Thyroid gland (tissue), 4 donors: ENCODE results near the gene ASB15. TPM values are rescaled to one million over a fixed set of nuclear protein-coding genes. Genes with fewer than 3 reads are reported as not detected.

Experiments used
- DNase-seq, 2 donors: peaks; one replicate each; pipeline ENCODE4 v3.0.0-alpha.2; 2019
- H3K27ac ChIP-seq, 3 donors: fragments of 200-600 bp; sonication (generic); 1 replicate in 2 of 3; 2 replicates in 1 of 3; pipeline ENCODE4 v1.5.1; 2016 to 2019; ENCODE audit warnings: mild to moderate bottlenecking in 1 of 3, moderate library complexity in 1 of 3
- H3K27me3 ChIP-seq: fragments of 200-600 bp; sonication (generic); one replicate; pipeline ENCODE4 v1.5.1; 2019
- H3K36me3 ChIP-seq, 2 donors: fragments of 200-600 bp; sonication (generic); one replicate each; pipeline ENCODE4 v1.5.1; 2016 to 2019
- H3K4me1 ChIP-seq, 2 donors: fragments of 200-600 bp; sonication (generic); one replicate each; pipeline ENCODE4 v1.5.1; 2017 to 2019
- H3K4me3 ChIP-seq, 3 donors: fragments of 200-600 bp; sonication (generic); replicated peaks in 1 of 3; 1 replicate in 2 of 3; 2 replicates in 1 of 3; pipeline ENCODE4 v1.5.1; 2016; ENCODE audit warnings: mild to moderate bottlenecking in 1 of 3
- H3K9me3 ChIP-seq: fragments of 200-600 bp; sonication (generic); one replicate; pipeline ENCODE4 v1.5.1; 2017
- CTCF ChIP-seq, 6 experiments: fragments of 200-600 bp in 3 of 6; fragments of 450-650 bp in 3 of 6; sonication (generic) in 3 of 6; IDR thresholded peaks; one replicate each; pipeline ENCODE4 v1.5.1; 2016 to 2019; ENCODE audit warnings: antibody characterized with exemption in 6 of 6, mild to moderate bottlenecking in 2 of 6, inconsistent platforms in 1 of 6, moderate library complexity in 1 of 6
- POLR2A ChIP-seq, 2 donors: fragments of 450-650 bp; IDR thresholded peaks; one replicate each; pipeline ENCODE4 v1.6.1; 2017; ENCODE audit warnings: antibody characterized with exemption in 2 of 2, mild to moderate bottlenecking in 2 of 2, moderate library complexity in 1 of 2
- WGBS, 2 donors: methylation state at CpG; one replicate each; pipeline ENCODE4 v1.1.5; 2017; 5-methylcytosine and 5-hydroxymethylcytosine counted together
- intact Hi-C: fragments of 100-400 bp; cut with DNase I; formaldehyde crosslinking; loops from one replicate; pipeline ENCODE4 v1.15.1; 2023
- total RNA-seq, 4 donors: library from RNA; depleted of rRNA; stranded (reverse); fragments of >200 nt; gene quantifications; one replicate each; pipeline ENCODE4 v1.2.3, GENCODE V29; 2016

Gene ASB15
- total RNA-seq, 4 donors from 2014 or later: not detected

GRCh38 chr7:123557398-123558288, 44.0 kb upstream of the ASB15 start, which contains the start of gene NDUFA5:
NDUFA5 (minus strand) TSS chr7:123557818; CDS start chr7:123557795, 23 bp downstream.
- no peaks in the 10 kb centered on the region for H3K36me3 ChIP-seq
- H3K9me3 ChIP-seq: no peaks in the 10 kb centered on the region
- H3K4me1 ChIP-seq: peaks cover 16 to 22% of the 10 kb centered on the region in 2 donors
- H3K4me3 ChIP-seq: peak within 1 kb of the TSS; percentile 71 to 96 (median 95)
- H3K27me3 ChIP-seq: no peaks in the 10 kb centered on the region
- peak within 1 kb of the TSS; percentile 86 to 97 (median 93) for H3K27ac ChIP-seq
- DNase-seq: peak; percentile 98
- WGBS, 2 donors: 1 to 2% methylated on average over 21 to 40 of the region's 40 CpGs
- TF ChIP-seq POLR2A (IDR thresholded peaks at IDR 0.05): peak; percentile 7 to 91
- TF ChIP-seq CTCF (IDR thresholded peaks at IDR 0.05): no peak
- intact Hi-C loops: no loop called here

DNA sequence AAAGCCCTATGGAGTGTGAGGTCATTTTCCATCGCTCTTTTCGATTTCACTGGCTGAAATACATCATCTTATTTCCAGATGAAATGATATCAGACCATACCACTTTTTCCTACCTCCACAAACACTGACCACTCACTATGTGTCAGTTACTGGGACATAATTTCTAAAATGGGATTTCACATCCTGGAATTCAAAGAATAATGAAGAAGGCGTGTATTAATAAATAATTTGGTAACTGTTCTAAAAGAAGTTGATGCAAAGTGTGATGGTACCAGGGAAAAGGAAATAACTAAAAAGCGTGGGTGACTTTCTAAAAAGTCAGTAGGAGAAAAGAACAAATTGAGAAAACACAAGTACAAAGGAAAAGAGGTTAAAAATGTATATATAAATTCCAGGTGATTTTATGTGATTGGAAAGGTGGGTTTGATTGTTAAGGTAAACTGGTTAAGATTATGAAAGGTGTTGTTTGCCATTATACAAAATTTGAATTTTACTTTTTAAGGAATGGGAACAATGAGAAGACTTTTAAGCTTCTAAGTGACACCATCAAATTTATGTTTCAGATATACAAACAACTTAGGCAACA, 43.2 kb upstream of the ASB15 start:
- intact Hi-C loops: no loop called here
- H3K4me3 ChIP-seq: peak overlapping the region; percentile 25 to 71 (median 51)
- H3K27me3 ChIP-seq: no peaks in the 10 kb centered on the region
- H3K9me3 ChIP-seq: no peaks in the 10 kb centered on the region
- H3K4me1 ChIP-seq: peaks cover 16 to 22% of the 10 kb centered on the region in 2 donors
- 58 to 65% methylated on average over 4 of the region's 4 CpGs for WGBS, 2 donors
- no peak for DNase-seq
- H3K27ac ChIP-seq: peak overlapping the region; percentile 43 to 93 (median 86)
- no peaks in the 10 kb centered on the region for H3K36me3 ChIP-seq
- TF ChIP-seq POLR2A (IDR thresholded peaks at IDR 0.05) (no peak), CTCF (IDR thresholded peaks at IDR 0.05) (no peak)

DNA sequence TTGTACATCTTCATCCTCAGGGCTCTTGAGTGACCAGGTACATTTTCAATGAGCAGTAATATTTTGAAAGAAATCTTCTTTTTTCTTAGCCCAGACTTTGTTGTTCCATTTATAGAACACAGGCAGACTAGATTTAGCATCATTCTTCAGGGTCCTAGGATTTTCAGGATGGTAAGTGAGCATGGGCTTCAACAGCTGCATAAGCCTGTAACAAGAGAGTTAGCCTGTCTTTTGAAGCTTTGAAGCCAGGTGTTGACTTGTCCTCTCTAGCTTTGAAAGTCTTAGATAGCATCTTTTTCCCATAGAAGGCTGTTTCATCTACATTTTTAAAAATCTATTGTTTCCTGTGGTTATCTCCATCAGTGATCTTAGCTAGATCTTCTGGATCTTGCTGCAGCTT, 39.5 kb upstream of the ASB15 start:
- Histone ChIP-seq H3K27ac (no peak overlapping the region), H3K4me3 (no peak overlapping the region), H3K4me1 (no peaks in the 10 kb centered on the region), H3K36me3 (no peaks in the 10 kb centered on the region), H3K27me3 (no peaks in the 10 kb centered on the region), H3K9me3 (no peaks in the 10 kb centered on the region)
- no peak for DNase-seq
- TF ChIP-seq CTCF (IDR thresholded peaks at IDR 0.05) (no peak), POLR2A (IDR thresholded peaks at IDR 0.05) (no peak)
- intact Hi-C loops: no loop called here

DNA sequence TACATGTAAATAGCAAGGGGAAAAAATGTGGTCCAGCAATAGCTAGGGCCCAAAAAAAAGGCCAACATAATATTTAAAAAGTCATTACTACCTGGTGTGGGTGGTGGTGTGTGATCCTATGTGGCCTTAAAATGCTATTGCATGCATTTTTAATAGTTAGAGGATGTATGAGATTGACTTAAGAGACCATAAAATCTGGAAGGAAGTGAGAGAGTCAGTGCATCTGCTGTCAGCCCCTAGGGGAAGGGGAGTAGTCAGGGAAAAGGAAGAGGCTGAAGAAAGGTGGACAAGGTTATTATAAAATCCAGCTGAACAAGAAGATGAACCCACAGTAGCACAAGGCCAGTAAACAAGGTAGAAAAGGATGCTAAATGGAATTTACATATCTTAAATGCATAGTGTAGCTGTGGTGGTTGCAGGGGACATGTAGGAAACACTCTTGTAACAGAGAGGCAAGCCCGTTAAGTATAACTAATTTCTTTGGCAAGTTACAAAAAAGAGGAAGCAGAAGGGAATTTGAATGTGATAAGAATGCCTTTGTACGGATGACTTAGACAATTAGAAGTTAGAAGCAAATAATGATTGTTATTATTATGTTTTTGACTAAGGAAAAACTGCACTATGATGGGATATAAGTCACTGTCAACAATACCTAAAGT, 32.1 kb upstream of the ASB15 start:
- TF ChIP-seq CTCF (IDR thresholded peaks at IDR 0.05) (no peak), POLR2A (IDR thresholded peaks at IDR 0.05) (no peak)
- Histone ChIP-seq H3K9me3 (no peaks in the 10 kb centered on the region), H3K36me3 (no peaks in the 10 kb centered on the region), H3K27ac (no peak overlapping the region), H3K27me3 (no peaks in the 10 kb centered on the region), H3K4me3 (no peak overlapping the region), H3K4me1 (no peaks in the 10 kb centered on the region)
- no peak for DNase-seq
- WGBS, 2 donors: 64 to 71% methylated on average over 2 of the region's 2 CpGs
- intact Hi-C loops: no loop called here
